GM18909 (cell line): ENCODE results near the gene NEURL1.
"Not testable (repeated sequence)": the region's sequence is repeated elsewhere in the genome, so short reads cannot be mapped to it uniquely, and the experiment has no call there.

ENCODE experiments used
- ATAC-seq: cut with Tn5 transposase; IDR thresholded peaks from one replicate; pipeline ENCODE4 v1.9.1; 2021; ENCODE audit warnings: mild to moderate bottlenecking; ENCODE audit not compliant: unreplicated experiment, poor library complexity

The NEURL1 gene

DNA sequence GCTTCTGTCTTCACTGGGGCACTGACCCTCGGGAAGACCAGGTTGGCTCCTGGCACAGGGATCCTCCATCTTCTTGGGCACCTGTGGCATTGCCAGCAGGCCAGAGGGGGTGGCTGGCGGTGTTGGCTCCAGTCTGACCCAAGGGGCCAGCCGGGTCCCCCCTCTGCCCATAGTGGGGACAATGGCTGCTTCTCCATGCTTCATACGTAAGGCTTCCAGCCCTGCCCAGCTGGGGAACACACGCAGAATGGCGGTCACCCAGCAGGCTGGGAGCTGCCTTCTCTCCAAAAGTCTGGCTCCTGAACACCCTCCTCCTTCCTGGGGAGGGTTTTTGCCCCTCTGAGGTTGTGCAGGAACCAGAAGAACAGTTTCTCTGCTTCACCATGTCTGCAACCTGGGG is 106.8 kb downstream of the NEURL1 start:
- ATAC-seq: no peak

DNA sequence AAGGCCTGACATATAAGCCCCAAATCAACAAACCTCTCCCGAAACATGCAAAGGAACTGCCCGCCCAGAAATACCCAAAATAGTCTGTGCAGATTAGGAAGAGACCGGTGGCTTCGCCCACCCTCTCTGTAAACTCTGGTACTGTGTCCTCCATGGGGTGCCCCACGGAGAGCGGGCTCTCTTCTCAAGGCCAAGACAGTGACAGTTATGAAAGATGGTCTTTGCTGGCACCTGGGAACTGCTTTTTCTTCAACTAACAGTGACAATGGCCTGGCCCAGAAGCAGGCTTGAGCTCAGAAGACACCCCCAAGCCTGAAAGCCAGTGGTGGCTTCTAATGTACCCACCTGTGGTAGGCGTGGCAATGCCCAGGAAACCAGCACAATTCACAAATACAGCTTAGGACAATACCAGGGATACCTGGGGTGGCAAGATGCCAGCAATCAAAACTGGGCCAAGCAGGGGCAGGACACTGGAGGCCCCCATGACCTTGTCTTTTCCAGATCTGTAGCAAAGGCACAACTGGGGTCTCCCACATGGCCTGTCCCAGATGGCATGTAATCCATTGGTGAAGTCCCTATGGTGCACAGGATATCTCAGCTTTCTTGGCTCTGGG is 107.6 kb downstream of the NEURL1 start:
- ATAC-seq: no peak

DNA sequence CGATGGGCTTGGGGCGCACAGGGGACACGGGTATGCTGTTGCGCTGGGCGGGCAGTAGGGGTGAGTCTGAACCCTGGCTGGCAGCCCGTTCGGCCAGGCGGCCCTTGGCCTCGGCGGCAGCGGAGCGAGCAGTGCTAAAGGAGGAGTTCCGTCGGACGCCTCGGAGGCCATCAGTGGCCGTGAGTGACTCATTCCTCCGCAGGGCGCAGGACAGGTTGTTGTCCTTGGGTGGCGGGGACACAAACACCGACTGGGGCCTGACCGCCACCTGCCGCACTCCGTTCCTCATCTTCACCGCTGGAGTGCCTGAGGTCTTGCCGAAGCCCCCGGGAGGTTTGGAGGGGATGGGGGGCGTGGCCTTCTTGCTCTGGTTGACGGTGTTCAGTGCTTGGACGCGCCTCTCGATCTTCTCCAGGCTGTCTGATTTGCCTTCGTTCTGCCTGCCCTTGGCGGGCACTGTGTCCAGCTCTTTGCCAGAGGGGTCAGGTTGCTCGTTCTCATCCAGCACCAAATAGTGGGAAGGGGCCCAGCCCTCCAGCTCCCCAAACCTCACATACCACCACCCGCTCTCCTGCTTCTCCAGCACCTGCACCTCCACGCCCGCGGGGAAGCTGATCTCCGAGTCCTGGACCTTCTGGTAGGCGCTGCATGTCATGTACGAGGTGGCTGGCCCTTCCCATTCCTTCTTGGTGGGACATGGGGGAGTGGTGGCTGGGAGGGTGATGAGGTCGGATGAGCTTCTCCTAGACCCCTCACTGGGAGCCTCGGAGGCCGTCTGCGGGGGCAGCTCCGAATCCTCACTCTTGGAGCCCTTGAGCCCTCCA is 108.7 kb downstream of the NEURL1 start:
- no peak for ATAC-seq

GRCh38 chr10:103602852-103603155 is 109.3 kb downstream of the NEURL1 start:
- no peak for ATAC-seq

DNA sequence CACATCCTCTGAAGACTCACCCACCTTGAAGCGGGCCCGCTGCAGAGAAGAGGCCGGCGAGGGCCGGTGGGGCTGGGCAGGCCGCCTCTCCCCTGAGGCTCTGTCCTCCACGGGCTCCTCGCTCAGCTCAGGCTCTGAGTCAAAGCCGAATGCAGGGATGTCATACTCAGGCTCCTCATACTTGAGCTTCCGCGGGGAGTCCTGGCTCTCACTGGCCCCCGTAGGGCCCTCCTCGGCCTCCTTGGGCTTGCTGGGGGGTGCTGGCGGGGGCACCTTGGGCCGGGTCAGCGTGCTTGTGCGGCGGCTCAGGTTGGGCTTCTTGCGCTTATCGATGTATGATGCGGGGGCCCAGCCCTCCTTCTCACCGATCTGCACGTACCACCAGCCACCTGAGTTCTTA is 109.9 kb downstream of the NEURL1 start:
- ATAC-seq: no peak

DNA sequence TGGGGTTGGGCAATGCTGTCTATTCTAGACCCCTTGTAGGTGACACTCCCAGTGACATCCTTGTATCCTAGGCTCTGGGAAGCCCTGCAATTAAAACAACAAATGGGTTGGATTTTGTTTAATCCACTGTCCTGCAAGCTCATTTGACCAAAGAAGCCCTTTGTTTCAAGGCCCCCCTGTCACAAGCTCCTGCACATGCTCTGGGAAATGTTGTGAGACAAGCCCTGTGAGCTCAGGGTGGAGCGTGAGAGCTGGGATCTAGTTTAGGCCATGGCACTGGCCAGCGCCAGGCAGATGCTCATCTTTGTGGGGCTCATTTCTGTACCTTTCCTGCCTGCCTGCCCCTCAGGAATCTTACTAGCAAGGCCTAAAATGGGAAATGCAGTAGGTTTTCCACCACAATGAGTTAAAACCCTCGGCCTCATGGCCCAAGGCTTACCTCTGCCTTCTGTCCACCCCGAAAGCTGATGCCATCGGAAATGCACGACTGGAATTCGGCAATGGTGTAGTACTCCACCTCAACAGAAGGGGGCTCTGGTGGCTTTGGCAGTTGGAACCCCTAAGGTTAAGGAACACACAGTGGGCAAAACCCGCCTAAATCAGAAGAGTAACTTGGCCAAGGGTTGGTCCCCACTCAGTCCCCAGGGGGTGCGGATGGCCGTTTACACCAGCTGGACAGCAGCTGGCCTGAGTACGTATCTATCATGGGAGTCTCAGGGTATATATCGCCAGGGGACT is 112.0 kb downstream of the NEURL1 start:
- ATAC-seq: no peak

DNA sequence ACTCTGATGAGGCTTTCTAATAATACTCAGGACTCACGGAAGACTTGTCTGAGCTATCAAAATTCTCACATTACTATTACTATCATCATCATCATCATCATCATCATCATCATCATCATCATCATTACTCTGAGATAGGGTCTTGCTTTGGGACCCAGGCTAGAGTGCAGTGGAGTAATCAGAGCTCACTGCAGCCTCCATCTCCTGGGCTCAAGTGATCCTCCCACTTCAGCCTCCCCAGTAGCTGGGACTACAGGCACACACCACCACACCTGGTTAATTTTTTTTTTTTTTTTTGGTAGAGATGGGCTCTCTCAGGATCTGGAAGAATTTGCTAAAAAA is 112.6 kb downstream of the NEURL1 start:
- not testable (repeated sequence) for ATAC-seq

GRCh38 chr10:103607051-103607450 is 113.5 kb downstream of the NEURL1 start:
- not testable (repeated sequence) for ATAC-seq

DNA sequence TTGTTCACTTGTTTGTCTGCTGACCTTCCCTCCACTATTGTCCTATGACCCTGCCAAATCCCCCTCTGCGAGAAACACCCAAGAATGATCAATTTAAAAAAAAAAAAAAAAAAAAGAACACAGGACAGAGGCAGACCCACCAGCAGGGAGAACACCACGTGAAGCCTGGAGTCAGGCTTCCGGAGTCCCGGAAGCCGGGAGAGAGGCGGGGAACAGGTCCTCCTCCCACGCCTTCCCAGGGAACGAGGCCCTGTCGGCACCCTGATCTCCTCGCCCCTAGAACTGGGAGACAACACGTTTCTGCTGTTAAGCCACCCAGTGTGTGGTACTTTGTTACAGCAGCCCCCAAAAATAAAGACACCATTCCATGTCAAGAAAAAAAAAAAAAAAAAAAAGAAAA is 114.6 kb downstream of the NEURL1 start:
- ATAC-seq: not testable (repeated sequence)

DNA sequence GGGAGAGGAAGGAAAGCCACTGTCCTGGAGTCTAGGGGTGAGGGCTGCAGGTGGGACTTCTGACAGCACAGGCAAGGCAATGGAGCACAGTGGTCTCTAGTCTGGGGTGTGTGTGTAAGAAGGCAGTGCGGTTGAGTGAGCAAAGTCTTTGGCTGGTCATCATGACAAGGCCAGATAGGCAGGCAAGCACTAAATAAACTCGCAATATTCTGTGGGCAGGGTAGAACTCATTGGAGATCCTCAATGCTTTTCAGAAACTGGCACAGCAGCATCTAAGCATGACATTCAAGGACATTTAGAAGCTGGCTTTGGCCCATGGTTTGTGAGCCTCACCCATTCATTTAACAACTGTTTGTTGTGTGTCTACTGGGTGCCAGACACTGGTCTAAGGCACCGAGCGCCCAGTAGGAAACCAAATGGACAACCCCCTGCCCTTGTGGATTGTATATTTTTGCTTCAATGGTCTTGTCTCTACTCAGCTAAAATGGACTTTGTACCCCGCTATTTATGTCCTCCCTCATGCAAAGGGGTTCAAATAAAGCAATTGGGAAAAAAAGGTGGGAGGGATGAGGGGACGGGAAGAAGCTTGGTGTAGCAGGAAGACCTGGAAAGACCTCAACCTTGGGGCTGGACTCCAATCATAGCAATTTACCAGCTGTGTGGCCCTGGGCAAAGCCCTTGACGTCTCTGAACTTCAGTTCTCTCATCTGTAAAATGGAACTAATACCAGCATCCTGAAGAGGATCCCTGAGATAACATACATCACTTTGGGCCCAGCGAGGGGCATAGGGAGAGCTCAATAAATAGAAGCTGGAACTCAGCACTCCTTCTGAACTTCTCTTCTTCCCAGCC is 116.0 kb downstream of the NEURL1 start:
- ATAC-seq: no peak

- no peak for ATAC-seq
Observed at GRCh38 chr10:103610083-103610472, 116.6 kb downstream of the NEURL1 start.

GRCh38 chr10:103610921-103611511 is 117.5 kb downstream of the NEURL1 start:
- no peak for ATAC-seq

GRCh38 chr10:103612462-103613365 is 119.2 kb downstream of the NEURL1 start:
- no peak for ATAC-seq

DNA sequence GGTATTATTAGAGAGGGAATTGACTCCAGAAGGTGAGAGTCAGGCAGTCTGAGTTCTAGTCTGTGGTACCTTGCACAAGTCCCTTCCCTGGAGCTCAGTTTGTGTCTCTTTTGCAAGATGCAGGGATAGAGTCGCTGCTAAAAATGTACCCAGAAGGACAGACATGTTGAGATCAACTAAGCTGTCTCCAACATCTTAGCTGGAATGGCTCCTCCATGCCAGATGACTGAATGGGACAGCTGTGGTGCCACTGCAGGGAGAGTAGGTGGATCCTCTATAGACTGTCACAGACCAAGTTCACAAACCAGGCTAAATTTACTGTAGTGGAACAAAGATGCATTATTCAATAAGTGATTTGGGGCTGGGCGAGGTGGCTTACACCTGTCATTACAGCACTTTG is 120.1 kb downstream of the NEURL1 start:
- no peak for ATAC-seq

DNA sequence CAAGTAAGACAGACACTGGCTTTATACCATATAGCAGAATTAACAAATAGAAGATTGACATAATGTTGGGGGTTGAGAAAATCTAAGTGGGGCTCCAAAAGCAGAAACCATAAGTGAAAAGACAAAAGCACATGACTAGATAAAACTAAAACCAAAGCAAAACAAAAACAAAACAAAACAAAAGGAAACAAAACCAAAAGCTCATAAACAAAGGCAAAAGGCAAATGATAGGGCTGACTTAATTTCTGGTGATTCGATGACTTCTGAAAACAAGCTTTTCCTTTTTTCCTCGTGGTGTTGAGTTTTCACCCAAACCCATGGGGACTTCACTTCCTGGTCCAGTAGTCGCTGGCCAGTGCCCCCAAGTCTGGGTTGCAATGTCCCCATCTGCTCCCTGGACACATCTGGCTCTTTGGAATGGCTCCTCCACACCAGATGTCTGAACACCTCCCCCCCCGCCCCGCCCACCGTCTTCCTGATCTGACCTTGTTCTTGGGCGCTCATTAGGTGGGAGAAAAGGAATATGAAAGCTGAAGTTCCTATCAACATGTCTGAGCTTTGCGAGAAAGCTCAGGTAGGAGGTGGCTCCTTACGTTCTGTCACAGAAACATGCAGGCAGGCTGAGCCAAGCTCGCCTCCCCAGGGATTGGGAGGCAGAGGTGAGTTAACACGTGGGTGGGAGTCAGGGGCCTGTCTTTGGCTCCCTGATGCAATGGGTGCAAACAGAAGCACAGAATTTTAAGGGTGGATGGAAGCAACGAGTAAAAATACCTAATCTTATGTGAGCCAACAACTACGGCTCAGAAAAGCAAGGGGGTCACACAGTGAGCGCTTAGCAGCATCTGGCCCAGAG is 121.0 kb downstream of the NEURL1 start:
- ATAC-seq: no peak

- ATAC-seq: no peak
Observed at GRCh38 chr10:103616705-103617601, 123.4 kb downstream of the NEURL1 start.

- ATAC-seq: no peak
Observed at GRCh38 chr10:103617602-103618385, 124.3 kb downstream of the NEURL1 start.
